ENCODE data around the gene HUS1.
A peak's percentile ranks its signal among the peaks of the same experiment; 100 is the strongest.

HUS1 gene

GRCh38 chr7:47968847-47969774 lies 10.3 kb downstream of the HUS1 start:
- TF ChIP-seq ZIC2 (tag by site-specific recombination; IDR thresholded peaks at IDR 0.05) = peak; percentile 28
- no peak for TF ChIP-seq ZNF776 (tag by site-specific recombination; IDR thresholded peaks at IDR 0.05; ENCODE audit: borderline replicate concordance)
- TF ChIP-seq ZNF138 (tag by site-specific recombination; IDR thresholded peaks at IDR 0.05; ENCODE audit: borderline replicate concordance) = no peak
- TF ChIP-seq PRDM10 (tag by site-specific recombination; IDR thresholded peaks at IDR 0.05) = no peak
- TF ChIP-seq CTCF (tag by site-specific recombination; IDR thresholded peaks at IDR 0.05) = 0 out of 2 replicates have a peak, but pooled peaks have one; percentile 27
- no peak for TF ChIP-seq ZNF169 (tag by site-specific recombination; IDR thresholded peaks at IDR 0.05)
- no peak for TF ChIP-seq HOXA7 (CRISPR knock-in tag; IDR thresholded peaks at IDR 0.05; ENCODE audit: borderline replicate concordance)
- TF ChIP-seq ZNF677 (tag by site-specific recombination; IDR thresholded peaks at IDR 0.05) = peak; percentile 92
- Histone ChIP-seq H3K4me1 (ENCODE audit: control insufficient read depth, insufficient read depth, low read length) (no peaks in the 10 kb centered on the region), H3K9me3 (ENCODE audit: control insufficient read depth, insufficient read depth, low read depth, low read length) (no peaks in the 10 kb centered on the region), H3K36me3 (ENCODE audit: control insufficient read depth in 2 of 2, insufficient read depth in 1 of 2, low read length in 2 of 2) (peaks cover 25 to 75% of the 10 kb centered on the region in 2 experiments), H3K27ac (ENCODE audit: extremely low read depth, low read depth, low read length) (no peak overlapping the region), H3K4me3 (ENCODE audit: low read depth, low read length) (no peak overlapping the region)
- POLR2A ChIA-PET = interaction anchor here (1.1 kb wide), 1 partner anchor 120 kb away, joined by 7 read pairs; the partner anchor contains the start of gene UPP1
- CTCF ChIA-PET = interaction anchor here (0.6 to 2.7 kb wide), 19 partner anchors 9 to 800 kb away, joined by 3 to 23 read pairs (median 3); partner anchors contain the start of gene PKD1L1

GRCh38 chr7:47967708-47968107 lies 11.7 kb downstream of the HUS1 start:
- H3K4me3 ChIP-seq (ENCODE audit: low read depth, low read length) = no peak overlapping the region
- peaks cover 29 to 75% of the 10 kb centered on the region in 2 experiments for H3K36me3 ChIP-seq (ENCODE audit: control insufficient read depth in 2 of 2, insufficient read depth in 1 of 2, low read length in 2 of 2)
- POLR2A ChIA-PET = no interaction called here
- H3K4me1 ChIP-seq (ENCODE audit: control insufficient read depth, insufficient read depth, low read length) = no peaks in the 10 kb centered on the region
- no peaks in the 10 kb centered on the region for H3K9me3 ChIP-seq (ENCODE audit: control insufficient read depth, insufficient read depth, low read depth, low read length)
- TF ChIP-seq ZNF529 (tag by site-specific recombination; IDR thresholded peaks at IDR 0.05; ENCODE audit: insufficient replicate concordance) = no peak
- TF ChIP-seq ZNF830 (tag by site-specific recombination; IDR thresholded peaks at IDR 0.05; ENCODE audit: low read depth) = no peak
- H3K27ac ChIP-seq (ENCODE audit: extremely low read depth, low read depth, low read length) = no peak overlapping the region
- CTCF ChIA-PET = interaction anchor here (0.6 to 2.0 kb wide), 5 partner anchors 22 to 701 kb away, joined by 3 to 10 read pairs (median 3); no protein-coding TSS in a partner anchor

GRCh38 chr7:47967123-47967522 lies 12.3 kb downstream of the HUS1 start:
- CTCF ChIA-PET = interaction anchor here (0.6 to 2.0 kb wide), 6 partner anchors 16 to 700 kb away, joined by 3 to 10 read pairs (median 3); no protein-coding TSS in a partner anchor
- POLR2A ChIA-PET = no interaction called here
- no peak overlapping the region for H3K27ac ChIP-seq (ENCODE audit: extremely low read depth, low read depth, low read length)
- no peak overlapping the region for H3K4me3 ChIP-seq (ENCODE audit: low read depth, low read length)
- H3K36me3 ChIP-seq (ENCODE audit: control insufficient read depth in 2 of 2, insufficient read depth in 1 of 2, low read length in 2 of 2) = peaks cover 35 to 75% of the 10 kb centered on the region in 2 experiments
- no peak for TF ChIP-seq MZF1 (tag by site-specific recombination; IDR thresholded peaks at IDR 0.05; ENCODE audit: borderline replicate concordance)
- no peak for TF ChIP-seq ZNF555 (tag by site-specific recombination; conservative IDR thresholded peaks at IDR 0.05)
- no peak for TF ChIP-seq ZBTB7A (tag by site-specific recombination; IDR thresholded peaks at IDR 0.05; ENCODE audit: low read depth)
- TF ChIP-seq PRDM4 (tag by site-specific recombination; IDR thresholded peaks at IDR 0.05) = no peak
- TF ChIP-seq ZNF362 (tag by site-specific recombination; IDR thresholded peaks at IDR 0.05) = no peak
- no peaks in the 10 kb centered on the region for H3K4me1 ChIP-seq (ENCODE audit: control insufficient read depth, insufficient read depth, low read length)
- H3K9me3 ChIP-seq (ENCODE audit: control insufficient read depth, insufficient read depth, low read depth, low read length) = no peaks in the 10 kb centered on the region
